ENCODE measurements around the gene TAMALIN.

The TAMALIN gene

GRCh38 chr12:51985154-51985835 is 21.5 kb upstream of the TAMALIN start:
- DNase-seq, result no peak

GRCh38 chr12:51986834-51987233 is 19.9 kb upstream of the TAMALIN start:
- DNase-seq, result no peak

GRCh38 chr12:51992246-51992645 is 14.5 kb upstream of the TAMALIN start:
- no peak for DNase-seq

GRCh38 chr12:51994539-51994820 is 12.3 kb upstream of the TAMALIN start:
- no peak for DNase-seq

GRCh38 chr12:51994959-51995358 is 11.8 kb upstream of the TAMALIN start:
- no peak for DNase-seq

GRCh38 chr12:51997136-51997535 is 9.6 kb upstream of the TAMALIN start:
- DNase-seq, result no peak

- no peak for DNase-seq
Observed at GRCh38 chr12:52003016-52003550, 3.7 kb upstream of the TAMALIN start.

- DNase-seq, result no peak
Observed at GRCh38 chr12:52003591-52003990, 3.2 kb upstream of the TAMALIN start.

- DNase-seq, result peak; percentile 59
Observed at GRCh38 chr12:52004042-52004648, 2.6 kb upstream of the TAMALIN start.

- DNase-seq, result no peak
Observed at GRCh38 chr12:52005218-52005902, 1.4 kb upstream of the TAMALIN start.

- DNase-seq, result peak; percentile 42
Observed at GRCh38 chr12:52005903-52006703, 643 bp upstream of the TAMALIN start.

GRCh38 chr12:52007158-52007921 is 594 bp downstream of the TAMALIN start:
- peak; percentile 59 for DNase-seq

GRCh38 chr12:52007982-52008510 is 1.3 kb downstream of the TAMALIN start:
- no peak for DNase-seq

GRCh38 chr12:52009081-52009751 is 2.5 kb downstream of the TAMALIN start:
- no peak for DNase-seq

- no peak for DNase-seq
Observed at GRCh38 chr12:52010152-52010622, 3.4 kb downstream of the TAMALIN start.

GRCh38 chr12:52010692-52011601 is 4.2 kb downstream of the TAMALIN start:
- DNase-seq, result no peak

GRCh38 chr12:52011602-52012214 is 5.0 kb downstream of the TAMALIN start:
- no peak for DNase-seq

- no peak for DNase-seq
Observed at GRCh38 chr12:52013626-52014310, 7.0 kb downstream of the TAMALIN start.

Measured in NCI-H146 (cell line).